Glutamatergic neuron (in vitro differentiated cells): ENCODE measurements around the gene PTPRN2. TPM values are rescaled to one million over a fixed set of nuclear protein-coding genes. Genes with fewer than 3 reads are reported as not detected.
"Not testable (repeated sequence)": the region's sequence is repeated elsewhere in the genome, so short reads cannot be mapped to it uniquely, and the experiment has no call there.

Experiments used
- DNase-seq: peaks from one replicate; pipeline ENCODE4 v3.0.0; 2022
- H3K27ac Mint-ChIP-seq: one replicate; pipeline ENCODE4 v1.8.0; 2020; ENCODE audit warnings: mild to moderate bottlenecking, mixed read lengths, inconsistent platforms; ENCODE audit not compliant: unreplicated experiment
- H3K27me3 Mint-ChIP-seq: one replicate; pipeline ENCODE4 v1.8.0; 2020; ENCODE audit warnings: mild to moderate bottlenecking, moderate library complexity, mixed read lengths, inconsistent platforms; ENCODE audit not compliant: unreplicated experiment
- H3K36me3 Mint-ChIP-seq: one replicate; pipeline ENCODE4 v1.8.0; 2020; ENCODE audit warnings: mild to moderate bottlenecking, mixed read lengths, inconsistent platforms; ENCODE audit not compliant: unreplicated experiment
- H3K4me1 Mint-ChIP-seq: one replicate; pipeline ENCODE4 v1.8.0; 2020; ENCODE audit warnings: mild to moderate bottlenecking, low read depth, mixed read lengths, inconsistent platforms; ENCODE audit not compliant: unreplicated experiment
- H3K4me3 Mint-ChIP-seq: one replicate; pipeline ENCODE4 v1.8.0; 2020; ENCODE audit warnings: mild to moderate bottlenecking, mixed read lengths, inconsistent platforms; ENCODE audit not compliant: unreplicated experiment
- H3K9me3 Mint-ChIP-seq: one replicate; pipeline ENCODE4 v1.8.0; 2020; ENCODE audit warnings: mild to moderate bottlenecking, moderate library complexity, mixed read lengths, inconsistent platforms; ENCODE audit not compliant: unreplicated experiment
- total RNA-seq: library from RNA; stranded (reverse); fragmentation: NEBNext Ultra II Directional; extraction: Animal tissue kit (Norgen Biotek cat#: 25700); gene quantifications from one replicate; pipeline ENCODE4 v1.2.1, GENCODE V29; 2021; ENCODE audit not compliant: unreplicated experiment
- TF ChIP-seq, protein P1 (sequence below): fragments of 200-600 bp; sonication (generic); IDR thresholded peaks from one replicate; pipeline ENCODE4 v1.5.0; 2021; ENCODE audit not compliant: partially characterized antibody, unreplicated experiment

Gene PTPRN2
- total RNA-seq, 1 donor from 2014 or later = 49.0 TPM

DNA sequence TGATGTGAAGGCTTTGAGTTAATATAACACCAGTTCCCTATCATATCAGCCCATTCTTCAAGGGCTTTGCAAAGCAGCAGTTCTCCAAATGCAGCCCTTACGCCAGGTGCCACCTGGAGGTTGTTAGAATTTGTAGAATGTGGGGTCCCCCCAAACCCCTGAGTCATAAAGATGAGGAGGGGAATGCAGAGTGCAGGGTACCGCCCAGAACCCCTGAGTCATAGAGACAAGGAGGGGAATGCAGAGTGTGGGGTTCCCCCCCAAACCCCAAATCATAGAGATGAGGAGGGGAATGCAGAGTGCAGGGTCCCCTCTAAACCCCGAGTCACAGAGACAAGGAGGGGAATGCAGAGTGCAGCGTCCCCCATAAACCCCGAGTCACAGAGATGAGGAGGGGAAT is 605.8 kb downstream of the PTPRN2 start:
- Mint-ChIP-seq H3K4me3 (no peak overlapping the region), H3K9me3 (peaks cover 14% of the 10 kb centered on the region), H3K27ac (no peak overlapping the region), H3K36me3 (peaks cover 7% of the 10 kb centered on the region), H3K27me3 (peaks cover 6% of the 10 kb centered on the region), H3K4me1 (no peaks in the 10 kb centered on the region)
- DNase-seq = no peak
- TF ChIP-seq, protein P1, sequence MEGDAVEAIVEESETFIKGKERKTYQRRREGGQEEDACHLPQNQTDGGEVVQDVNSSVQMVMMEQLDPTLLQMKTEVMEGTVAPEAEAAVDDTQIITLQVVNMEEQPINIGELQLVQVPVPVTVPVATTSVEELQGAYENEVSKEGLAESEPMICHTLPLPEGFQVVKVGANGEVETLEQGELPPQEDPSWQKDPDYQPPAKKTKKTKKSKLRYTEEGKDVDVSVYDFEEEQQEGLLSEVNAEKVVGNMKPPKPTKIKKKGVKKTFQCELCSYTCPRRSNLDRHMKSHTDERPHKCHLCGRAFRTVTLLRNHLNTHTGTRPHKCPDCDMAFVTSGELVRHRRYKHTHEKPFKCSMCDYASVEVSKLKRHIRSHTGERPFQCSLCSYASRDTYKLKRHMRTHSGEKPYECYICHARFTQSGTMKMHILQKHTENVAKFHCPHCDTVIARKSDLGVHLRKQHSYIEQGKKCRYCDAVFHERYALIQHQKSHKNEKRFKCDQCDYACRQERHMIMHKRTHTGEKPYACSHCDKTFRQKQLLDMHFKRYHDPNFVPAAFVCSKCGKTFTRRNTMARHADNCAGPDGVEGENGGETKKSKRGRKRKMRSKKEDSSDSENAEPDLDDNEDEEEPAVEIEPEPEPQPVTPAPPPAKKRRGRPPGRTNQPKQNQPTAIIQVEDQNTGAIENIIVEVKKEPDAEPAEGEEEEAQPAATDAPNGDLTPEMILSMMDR = no peak

- no peak overlapping the region for H3K27ac Mint-ChIP-seq
- H3K9me3 Mint-ChIP-seq = peaks cover 16% of the 10 kb centered on the region
- DNase-seq = no peak
- peaks cover 6% of the 10 kb centered on the region for H3K27me3 Mint-ChIP-seq
- TF ChIP-seq, protein P1 = no peak
- peaks cover 14% of the 10 kb centered on the region for H3K36me3 Mint-ChIP-seq
- H3K4me1 Mint-ChIP-seq = no peaks in the 10 kb centered on the region
- H3K4me3 Mint-ChIP-seq = no peak overlapping the region
Observed at GRCh38 chr7:157980774-157981173, 606.8 kb downstream of the PTPRN2 start.

- not testable (repeated sequence) for H3K4me3 Mint-ChIP-seq, H3K27ac Mint-ChIP-seq, H3K27me3 Mint-ChIP-seq, H3K4me1 Mint-ChIP-seq, DNase-seq
- Mint-ChIP-seq H3K36me3 (peaks cover 17% of the 10 kb centered on the region), H3K9me3 (peaks cover 20% of the 10 kb centered on the region)
Observed at GRCh38 chr7:157980341-157980731, 607.3 kb downstream of the PTPRN2 start.

DNA sequence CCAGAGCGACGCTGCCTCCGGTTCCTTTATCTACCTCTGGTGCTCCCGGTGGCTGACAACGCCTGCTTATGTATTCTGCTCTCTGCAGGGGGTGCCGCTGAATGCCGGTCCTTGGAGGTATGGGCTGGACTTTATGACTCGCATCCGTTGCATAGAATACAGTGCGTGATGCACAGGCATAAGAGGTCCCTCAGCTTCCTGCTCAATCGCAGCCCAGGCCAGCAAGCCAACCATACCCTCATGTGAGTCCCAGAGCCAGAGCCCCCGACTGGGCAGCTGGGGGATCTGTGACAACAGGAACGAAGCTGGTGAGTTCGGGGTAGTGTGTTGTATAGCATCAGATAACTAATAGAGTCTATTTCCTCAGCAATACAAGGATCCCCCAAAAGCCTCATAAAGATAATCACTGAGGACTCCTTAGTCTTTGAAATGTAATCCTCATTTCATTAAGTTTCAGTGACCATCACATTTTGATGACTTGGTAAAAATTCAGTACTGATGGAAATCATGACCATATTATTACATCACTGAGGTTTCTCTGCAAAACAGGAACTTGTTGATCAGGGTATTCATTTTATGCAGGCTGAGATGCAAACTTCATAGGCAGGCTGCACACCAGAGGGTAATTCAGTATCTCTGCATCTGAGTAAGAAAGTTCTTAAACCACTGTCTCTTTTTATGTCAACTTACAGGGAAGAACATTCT is 607.8 kb downstream of the PTPRN2 start:
- Mint-ChIP-seq H3K36me3 (peaks cover 15% of the 10 kb centered on the region), H3K4me1 (no peaks in the 10 kb centered on the region), H3K9me3 (peaks cover 19% of the 10 kb centered on the region), H3K27ac (no peak overlapping the region), H3K27me3 (peaks cover 6% of the 10 kb centered on the region), H3K4me3 (no peak overlapping the region)
- TF ChIP-seq, protein P1 = no peak
- DNase-seq = no peak

DNA sequence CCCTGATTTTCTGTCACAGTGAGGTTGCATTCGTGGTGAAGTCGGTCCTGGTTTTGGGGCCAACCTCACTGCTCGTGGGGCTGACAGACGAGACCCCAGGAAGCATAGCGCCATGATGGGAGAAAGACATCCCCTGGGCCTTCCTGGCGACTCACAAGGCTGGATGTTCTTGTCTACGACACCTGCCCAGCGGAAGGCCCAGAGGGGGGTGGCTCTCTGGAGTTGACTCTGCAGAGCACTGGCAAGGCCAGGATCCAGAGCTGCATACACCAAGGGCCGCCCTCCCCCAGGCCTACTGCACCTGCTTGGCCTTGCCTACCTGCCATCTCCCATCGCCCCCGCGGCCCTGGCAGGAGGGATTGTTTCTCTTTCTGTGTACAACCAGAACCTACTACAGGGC is 608.9 kb downstream of the PTPRN2 start:
- Mint-ChIP-seq H3K4me1 (no peaks in the 10 kb centered on the region), H3K27ac (no peak overlapping the region), H3K36me3 (peaks cover 19% of the 10 kb centered on the region), H3K9me3 (peaks cover 21% of the 10 kb centered on the region), H3K27me3 (peaks cover 4% of the 10 kb centered on the region), H3K4me3 (no peak overlapping the region)
- TF ChIP-seq, protein P1 = no peak
- no peak for DNase-seq
